HCT116 (cell line): ENCODE measurements around the gene DPH6. TPM values are rescaled to one million over a fixed set of nuclear protein-coding genes. Genes with fewer than 3 reads are reported as not detected.

Experiments
- ATAC-seq: fragments of 200-7000 bp; cut with Tn5 transposase; 2 replicates; pipeline ENCODE4 v1.9.1; 2020; ENCODE audit warnings: mild to moderate bottlenecking, moderate library complexity
- BruUV-seq: library from RNA; stranded (reverse); fragments of 400-500 nt; replicated peaks from 2 replicates; lab custom pipeline; 2021; lab: Mats Ljungman, UMichigan
- CTCF ChIA-PET: fragments of 300-600 bp; sonication (Branson Sonifier 250); formaldehyde crosslinking; loops from one replicate; lab custom pipeline; 2021; ENCODE audit warnings: antibody characterized with exemption; lab: Charles Lee
- POLR2A ChIA-PET: fragments of 300-600, 350-600 bp; sonication (Branson Sonifier 250); formaldehyde crosslinking; loops from one replicate; lab custom pipeline; 2021; ENCODE audit warnings: antibody characterized with exemption; lab: Charles Lee
- RAD21 ChIA-PET, 2 experiments: fragments of 300-600 bp; sonication (Branson Sonifier 250); formaldehyde crosslinking; loops; one replicate each; lab custom pipeline; 2023; ENCODE audit warnings: low total read pairs in 2 of 2; ENCODE audit not compliant: uncharacterized antibody in 2 of 2, unreplicated experiment in 2 of 2, low non-redundant PET in 1 of 2; lab: Charles Lee
- DNase-seq: peaks from one replicate; pipeline ENCODE4 v3.0.0-alpha.2; 2010; ENCODE audit warnings: low read depth, low spot score
- H2AFZ ChIP-seq: fragments of 200-600 bp; shearing (Covaris generic), sonication (generic); 2 replicates; pipeline ENCODE4 v1.6.1; 2017; ENCODE audit warnings: low read depth, mixed run types, mixed read lengths, antibody characterized with exemption, low read length; ENCODE audit not compliant: poor library complexity, severe bottlenecking
- H3K27ac ChIP-seq: 2 replicates; pipeline ENCODE4 v1.5.1; 2012; ENCODE audit warnings: low read depth, low read length
- H3K27me3 ChIP-seq: fragments of 200-600 bp; sonication (generic); 2 replicates; pipeline ENCODE4 v1.6.1; 2016; ENCODE audit warnings: mixed run types, low read length, mixed read lengths; ENCODE audit not compliant: insufficient read depth
- H3K36me3 ChIP-seq, 2 experiments: fragments of 200-500 bp in 1 of 2; fragments of 200-600 bp in 1 of 2; sonication (Bioruptor generic) in 1 of 2; sonication (generic) in 1 of 2; 2 replicates each; pipeline versions ENCODE4 v1.5.1 to v1.6.1; 2014 to 2016; ENCODE audit warnings: low read length in 2 of 2, inconsistent platforms in 1 of 2, mixed read lengths in 1 of 2, mixed run types in 1 of 2; ENCODE audit not compliant: insufficient read depth in 2 of 2, control insufficient read depth in 1 of 2
- H3K4me1 ChIP-seq, 2 experiments: fragments of 200-600 bp in 1 of 2; sonication (generic) in 1 of 2; 2 replicates each; pipeline versions ENCODE4 v1.5.1 to v1.6.1; 2012 to 2017; ENCODE audit warnings: low read length in 2 of 2, inconsistent platforms in 1 of 2, mild to moderate bottlenecking in 1 of 2, mixed read lengths in 1 of 2, mixed run types in 1 of 2, moderate library complexity in 1 of 2; ENCODE audit not compliant: insufficient read depth in 2 of 2, control insufficient read depth in 1 of 2
- H3K4me2 ChIP-seq: fragments of 200-600 bp; sonication (generic); 2 replicates; pipeline ENCODE4 v1.6.1; 2017; ENCODE audit warnings: mixed run types, low read length, mixed read lengths
- H3K4me3 ChIP-seq, 2 experiments: fragments of 200-600 bp in 1 of 2; sonication (generic) in 1 of 2; replicated peaks in 1 of 2; 2 replicates each; pipeline ENCODE4 v1.5.1; 2011 to 2016; ENCODE audit warnings: low read length in 2 of 2, control low read depth in 1 of 2, low read depth in 1 of 2, mild to moderate bottlenecking in 1 of 2, mixed read lengths in 1 of 2, mixed run types in 1 of 2
- H3K79me2 ChIP-seq: fragments of 200-600 bp; sonication (generic); 2 replicates; pipeline ENCODE4 v1.6.1; 2017; ENCODE audit warnings: mild to moderate bottlenecking, mixed run types, low read length, moderate library complexity, mixed read lengths; ENCODE audit not compliant: insufficient read depth
- H3K9ac ChIP-seq: fragments of 200-600 bp; sonication (generic); 2 replicates; pipeline ENCODE4 v1.6.1; 2016; ENCODE audit warnings: low read length, mixed read lengths
- H3K9me2 ChIP-seq: fragments of 200-600 bp; sonication (generic), shearing (Covaris generic); 2 replicates; pipeline ENCODE4 v1.6.1; 2017; ENCODE audit warnings: mixed run types, mild to moderate bottlenecking, moderate library complexity; ENCODE audit not compliant: insufficient read depth
- H3K9me3 ChIP-seq, 2 experiments: fragments of 200-500 bp in 1 of 2; fragments of 200-600 bp in 1 of 2; sonication (Bioruptor generic) in 1 of 2; sonication (generic) in 1 of 2; 2 replicates each; pipeline ENCODE4 v1.6.1; 2014 to 2017; ENCODE audit warnings: low read length in 2 of 2, mixed read lengths in 2 of 2, inconsistent platforms in 1 of 2, low read depth in 1 of 2, mild to moderate bottlenecking in 1 of 2, mixed run types in 1 of 2, moderate library complexity in 1 of 2; ENCODE audit not compliant: control insufficient read depth in 1 of 2, insufficient read depth in 1 of 2
- H4K20me1 ChIP-seq: fragments of 200-600 bp; sonication (generic), shearing (Covaris generic); 2 replicates; pipeline ENCODE4 v1.6.1; 2017; ENCODE audit warnings: mixed run types, mild to moderate bottlenecking, moderate library complexity; ENCODE audit not compliant: insufficient read depth
- CEBPB ChIP-seq: IDR thresholded peaks from 2 replicates; pipeline ENCODE4 v1.6.1; 2012; ENCODE audit warnings: low read depth
- EZH2phosphoT487 ChIP-seq: fragments of 200-600 bp; IDR thresholded peaks from 2 replicates; pipeline ENCODE4 v1.6.1; 2018; ENCODE audit warnings: antibody characterized with exemption, borderline replicate concordance
- JUND ChIP-seq: IDR thresholded peaks from 2 replicates; pipeline ENCODE4 v1.6.1; 2012
- MAX ChIP-seq: IDR thresholded peaks from 2 replicates; pipeline ENCODE4 v1.6.1; 2012
- POLR2AphosphoS5 ChIP-seq: IDR thresholded peaks from 2 replicates; pipeline ENCODE4 v1.6.1; 2011; ENCODE audit warnings: mild to moderate bottlenecking, low read depth, low read length, moderate library complexity
- TCF7L2 ChIP-seq: IDR thresholded peaks from 2 replicates; pipeline ENCODE4 v1.7.0; 2011; ENCODE audit warnings: borderline replicate concordance, inconsistent platforms; ENCODE audit not compliant: insufficient read depth, insufficient read length; ENCODE audit errors: extremely low read depth
- ZBTB33 ChIP-seq: IDR thresholded peaks from 2 replicates; pipeline ENCODE4 v1.6.1; 2011; ENCODE audit warnings: mild to moderate bottlenecking, low read length, moderate library complexity; ENCODE audit not compliant: insufficient replicate concordance; ENCODE audit errors: extremely low read depth
- ZFX ChIP-seq: fragments of 450-650 bp; IDR thresholded peaks from 2 replicates; pipeline ENCODE4 v1.6.1; 2017
- intact Hi-C: fragments of 100-400 bp; cut with micrococcal nuclease; formaldehyde crosslinking; loops from 2 replicates; pipeline ENCODE4 v1.10.0; 2022
- total RNA-seq: library from RNA; stranded (reverse); gene quantifications from one replicate; pipeline ENCODE4 v1.2.1, GENCODE V29; 2021; ENCODE audit not compliant: unreplicated experiment

Gene DPH6
- total RNA-seq, 1 experiment from 2014 or later: 18.2 TPM

- Histone ChIP-seq H3K79me2 (no peaks in the 10 kb centered on the region; the same call in 1 of the 2 replicates), H4K20me1 (no peaks in the 10 kb centered on the region), H3K27me3 (no peaks in the 10 kb centered on the region), H3K36me3 (no peaks in the 10 kb centered on the region), H2AFZ (no peak overlapping the region), H3K9me2 (0 out of 2 replicates have a peak, but pooled peaks cover 2% of the 10 kb centered on the region), H3K4me2 (no peak overlapping the region), H3K9ac (no peak overlapping the region), H3K4me1 (no peaks in the 10 kb centered on the region), H3K27ac (no peak overlapping the region), H3K9me3 (no peaks in the 10 kb centered on the region), H3K4me3 (no peak overlapping the region)
- DNase-seq (no peak), ATAC-seq (no peak)
- ChIA-PET RAD21 (no interaction called here), CTCF (interaction anchor here (1.4 kb wide), 1 partner anchor 217 kb away, joined by 3 read pairs; no protein-coding TSS in a partner anchor), POLR2A (no interaction called here)
- TF ChIP-seq POLR2AphosphoS5 (no peak), JUND (no peak), MAX (no peak), CEBPB (no peak), TCF7L2 (no peak), ZFX (no peak), EZH2phosphoT487 (no peak), ZBTB33 (no peak)
- no TSS peak for BruUV-seq
- intact Hi-C loops: no loop called here
Measured at GRCh38 chr15:35505809-35506208, 40.2 kb downstream of the DPH6 start.
